ENCODE results near the gene TGFB2.

The TGFB2 gene

GRCh38 chr1:218436346-218436745, 91.2 kb downstream of the TGFB2 start:
- TF ChIP-seq CTCF (IDR thresholded peaks at IDR 0.05; ENCODE audit: control insufficient read depth, extremely low read depth, insufficient read depth), result no peak
- DNase-seq (ENCODE audit: low read depth), result no peak
- H3K4me3 ChIP-seq (ENCODE audit: low read depth, low read length), result no peak overlapping the region

GRCh38 chr1:218436997-218437396, 91.9 kb downstream of the TGFB2 start:
- no peak for TF ChIP-seq CTCF (IDR thresholded peaks at IDR 0.05; ENCODE audit: control insufficient read depth, extremely low read depth, insufficient read depth)
- H3K4me3 ChIP-seq (ENCODE audit: low read depth, low read length), result no peak overlapping the region
- DNase-seq (ENCODE audit: low read depth), result no peak

GRCh38 chr1:218439541-218440295, 94.6 kb downstream of the TGFB2 start:
- TF ChIP-seq CTCF (IDR thresholded peaks at IDR 0.05; ENCODE audit: control insufficient read depth, extremely low read depth, insufficient read depth), result no peak
- H3K4me3 ChIP-seq (ENCODE audit: low read depth, low read length), result no peak overlapping the region
- DNase-seq (ENCODE audit: low read depth), result no peak

- TF ChIP-seq CTCF (IDR thresholded peaks at IDR 0.05; ENCODE audit: control insufficient read depth, extremely low read depth, insufficient read depth), result no peak
- no peak overlapping the region for H3K4me3 ChIP-seq (ENCODE audit: low read depth, low read length)
- no peak for DNase-seq (ENCODE audit: low read depth)
Measured at GRCh38 chr1:218443255-218443654, 98.1 kb downstream of the TGFB2 start.

- TF ChIP-seq CTCF (IDR thresholded peaks at IDR 0.05; ENCODE audit: control insufficient read depth, extremely low read depth, insufficient read depth), result no peak
- no peak for DNase-seq (ENCODE audit: low read depth)
- no peak overlapping the region for H3K4me3 ChIP-seq (ENCODE audit: low read depth, low read length)
Measured at GRCh38 chr1:218444173-218444572, 99.0 kb downstream of the TGFB2 start.

- no peak overlapping the region for H3K4me3 ChIP-seq (ENCODE audit: low read depth, low read length)
- no peak for DNase-seq (ENCODE audit: low read depth)
- no peak for TF ChIP-seq CTCF (IDR thresholded peaks at IDR 0.05; ENCODE audit: control insufficient read depth, extremely low read depth, insufficient read depth)
Measured at GRCh38 chr1:218444588-218444987, 99.5 kb downstream of the TGFB2 start.

Data from LNCaP clone FGC (cell line).